ENCODE measurements around the gene ITGB1. TPM values are rescaled to one million over a fixed set of nuclear protein-coding genes. Genes with fewer than 3 reads are reported as not detected.
"Not testable (repeated sequence)": the region's sequence is repeated elsewhere in the genome, so short reads cannot be mapped to it uniquely, and the experiment has no call there.

ITGB1 gene
- total RNA-seq, 1 experiment from 2014 or later, result 1,992 TPM

- no peak for DNase-seq (ENCODE audit: low read depth in 1 of 2, low spot score in 2 of 2)
- Histone ChIP-seq H3K4me3 (no peak overlapping the region), H3K27me3 (replicated peaks) (no peaks in the 10 kb centered on the region), H3K4me1 (replicated peaks) (no peaks in the 10 kb centered on the region), H3K9me3 (replicated peaks) (no peaks in the 10 kb centered on the region), H3K27ac (no peak overlapping the region), H3K36me3 (peaks cover 97% of the 10 kb centered on the region)
Measured at GRCh38 chr10:32927750-32928149, 30.3 kb downstream of the ITGB1 start.

GRCh38 chr10:32923849-32924248 is 34.2 kb downstream of the ITGB1 start:
- Histone ChIP-seq H3K4me3 (no peak overlapping the region), H3K4me1 (replicated peaks) (no peaks in the 10 kb centered on the region), H3K9me3 (replicated peaks) (no peaks in the 10 kb centered on the region), H3K27ac (no peak overlapping the region), H3K27me3 (replicated peaks) (no peaks in the 10 kb centered on the region), H3K36me3 (peaks cover 98% of the 10 kb centered on the region)
- DNase-seq (ENCODE audit: low read depth in 1 of 2, low spot score in 2 of 2), result no peak

GRCh38 chr10:32923134-32923533 is 34.9 kb downstream of the ITGB1 start:
- Histone ChIP-seq H3K9me3 (replicated peaks) (no peaks in the 10 kb centered on the region), H3K36me3 (peaks cover 100% of the 10 kb centered on the region), H3K4me1 (replicated peaks) (no peaks in the 10 kb centered on the region), H3K27ac (no peak overlapping the region), H3K4me3 (no peak overlapping the region), H3K27me3 (replicated peaks) (no peaks in the 10 kb centered on the region)
- DNase-seq (ENCODE audit: low read depth in 1 of 2, low spot score in 2 of 2), result no peak

GRCh38 chr10:32922170-32922569 is 35.9 kb downstream of the ITGB1 start:
- Histone ChIP-seq H3K4me1 (replicated peaks) (no peaks in the 10 kb centered on the region), H3K27ac (no peak overlapping the region), H3K36me3 (peaks cover 100% of the 10 kb centered on the region), H3K27me3 (replicated peaks) (no peaks in the 10 kb centered on the region), H3K9me3 (replicated peaks) (no peaks in the 10 kb centered on the region), H3K4me3 (no peak overlapping the region)
- DNase-seq (ENCODE audit: low read depth in 1 of 2, low spot score in 2 of 2), result no peak

DNA sequence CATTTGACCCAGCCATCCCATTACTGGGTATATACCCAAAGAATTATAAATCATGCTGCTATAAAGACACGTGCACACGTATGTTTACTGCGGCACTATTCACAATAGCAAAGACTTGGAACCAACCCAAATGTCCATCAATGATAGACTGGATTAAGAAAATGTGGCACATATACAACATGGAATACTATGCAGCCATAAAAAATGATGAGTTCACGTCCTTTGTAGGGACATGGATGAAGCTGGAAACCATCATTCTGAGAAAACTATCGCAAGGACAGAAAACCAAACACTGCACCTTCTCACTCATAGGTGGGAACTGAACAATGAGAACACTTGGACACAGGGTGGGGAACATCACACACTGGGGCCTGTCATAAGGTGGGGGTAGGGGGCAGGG is 40.2 kb downstream of the ITGB1 start:
- H3K9me3 ChIP-seq (replicated peaks); H3K27me3 ChIP-seq (replicated peaks); H3K4me3 ChIP-seq; H3K27ac ChIP-seq; H3K4me1 ChIP-seq (replicated peaks); DNase-seq (ENCODE audit: low read depth in 1 of 2, low spot score in 2 of 2): not testable (repeated sequence)
- peaks cover 98% of the 10 kb centered on the region for H3K36me3 ChIP-seq

GRCh38 chr10:32911285-32912016 is 46.6 kb downstream of the ITGB1 start:
- no peaks in the 10 kb centered on the region for H3K27me3 ChIP-seq (replicated peaks)
- no peak for DNase-seq (ENCODE audit: low read depth in 1 of 2, low spot score in 2 of 2)

DNA sequence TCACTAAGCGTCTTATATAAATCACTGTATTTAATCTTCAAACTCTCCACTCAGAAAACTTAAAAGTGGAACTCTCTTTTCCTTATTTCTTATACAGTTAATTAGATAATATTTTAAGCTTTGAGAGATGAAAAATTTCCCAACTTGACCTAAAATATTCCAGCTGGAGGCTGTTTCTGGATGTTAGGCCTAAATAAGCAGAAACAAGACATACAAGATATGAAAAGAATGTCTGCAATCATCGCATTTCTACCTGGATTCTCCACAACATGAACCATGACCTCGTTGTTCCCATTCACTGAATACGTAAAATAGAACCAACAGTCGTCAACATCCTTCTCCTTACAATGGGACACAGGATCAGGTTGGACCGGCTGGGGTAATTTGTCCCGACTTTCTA is 48.1 kb downstream of the ITGB1 start:
- H3K36me3 ChIP-seq, result peaks cover 98% of the 10 kb centered on the region
- H3K4me1 ChIP-seq (replicated peaks); H3K27ac ChIP-seq; DNase-seq (ENCODE audit: low read depth in 1 of 2, low spot score in 2 of 2); H3K4me3 ChIP-seq; H3K27me3 ChIP-seq (replicated peaks); H3K9me3 ChIP-seq (replicated peaks): not testable (repeated sequence)

More at GRCh38 chr10:32911285-32912016, 46.6 kb downstream of the ITGB1 start:
- no peaks in the 10 kb centered on the region for H3K4me1 ChIP-seq (replicated peaks)
- no peak overlapping the region for H3K27ac ChIP-seq
- no peak overlapping the region for H3K4me3 ChIP-seq
- H3K9me3 ChIP-seq (replicated peaks), result no peaks in the 10 kb centered on the region
- peaks cover 97% of the 10 kb centered on the region for H3K36me3 ChIP-seq

DNA sequence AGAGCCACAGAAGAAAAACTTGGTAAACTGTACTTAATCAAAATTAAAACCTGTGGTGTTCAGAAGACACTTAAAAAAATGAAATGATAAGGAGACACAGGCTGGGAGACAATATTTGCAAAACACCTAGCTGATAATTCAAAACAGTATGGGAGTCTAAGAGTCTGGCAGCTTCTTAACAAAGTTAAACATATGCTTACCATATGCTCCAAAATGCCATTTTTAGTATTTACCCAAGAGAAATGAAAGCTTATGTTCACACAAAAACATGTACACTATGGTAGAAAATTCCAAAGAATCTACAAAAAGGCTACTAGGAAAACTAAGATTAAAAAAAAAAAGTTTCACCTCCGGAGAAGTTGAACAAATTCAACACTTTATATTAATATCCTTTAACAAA is 48.6 kb downstream of the ITGB1 start:
- Histone ChIP-seq H3K36me3 (peaks cover 98% of the 10 kb centered on the region), H3K4me1 (replicated peaks) (no peaks in the 10 kb centered on the region), H3K27ac (no peak overlapping the region), H3K27me3 (replicated peaks) (no peaks in the 10 kb centered on the region), H3K4me3 (no peak overlapping the region), H3K9me3 (replicated peaks) (no peaks in the 10 kb centered on the region)
- DNase-seq (ENCODE audit: low read depth in 1 of 2, low spot score in 2 of 2), result no peak

- H3K27ac ChIP-seq, result no peak overlapping the region
- H3K27me3 ChIP-seq (replicated peaks), result no peaks in the 10 kb centered on the region
- H3K4me3 ChIP-seq, result no peak overlapping the region
- H3K9me3 ChIP-seq (replicated peaks), result no peaks in the 10 kb centered on the region
- no peak for DNase-seq (ENCODE audit: low read depth in 1 of 2, low spot score in 2 of 2)
- H3K36me3 ChIP-seq, result peaks cover 92% of the 10 kb centered on the region
- no peaks in the 10 kb centered on the region for H3K4me1 ChIP-seq (replicated peaks)
Measured at GRCh38 chr10:32906595-32906994, 51.4 kb downstream of the ITGB1 start.

DNA sequence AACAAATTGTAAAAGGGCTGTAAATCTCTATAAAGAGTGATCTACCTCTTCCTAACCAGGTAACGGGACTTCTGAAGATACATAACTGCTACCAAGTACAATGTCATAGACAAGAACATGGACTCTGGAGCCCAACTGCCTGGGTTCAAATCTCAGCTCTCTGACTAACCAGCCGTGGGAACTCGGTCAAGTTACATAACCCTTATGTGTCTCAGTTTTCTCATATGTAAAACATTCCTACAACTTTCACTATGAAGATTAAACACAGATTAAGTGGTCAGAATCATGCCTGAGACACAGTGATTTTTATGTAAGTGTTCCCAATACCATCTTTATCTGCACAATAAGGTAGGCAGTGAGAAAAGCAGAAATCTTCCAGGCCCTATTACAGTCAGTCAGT is 52.6 kb downstream of the ITGB1 start:
- no peak overlapping the region for H3K27ac ChIP-seq
- peaks cover 86% of the 10 kb centered on the region for H3K36me3 ChIP-seq
- no peaks in the 10 kb centered on the region for H3K9me3 ChIP-seq (replicated peaks)
- no peaks in the 10 kb centered on the region for H3K27me3 ChIP-seq (replicated peaks)
- no peaks in the 10 kb centered on the region for H3K4me1 ChIP-seq (replicated peaks)
- H3K4me3 ChIP-seq, result no peak overlapping the region
- DNase-seq (ENCODE audit: low read depth in 1 of 2, low spot score in 2 of 2), result no peak

GRCh38 chr10:32901815-32902214 is 56.2 kb downstream of the ITGB1 start:
- Histone ChIP-seq H3K9me3 (replicated peaks) (no peaks in the 10 kb centered on the region), H3K27me3 (replicated peaks) (no peaks in the 10 kb centered on the region), H3K4me1 (replicated peaks) (no peaks in the 10 kb centered on the region), H3K4me3 (no peak overlapping the region), H3K36me3 (peaks cover 83% of the 10 kb centered on the region), H3K27ac (no peak overlapping the region)
- no peak for DNase-seq (ENCODE audit: low read depth in 1 of 2, low spot score in 2 of 2)

GRCh38 chr10:32895200-32895968 is 62.6 kb downstream of the ITGB1 start:
- H3K36me3 ChIP-seq, result peaks cover 46% of the 10 kb centered on the region

DNA sequence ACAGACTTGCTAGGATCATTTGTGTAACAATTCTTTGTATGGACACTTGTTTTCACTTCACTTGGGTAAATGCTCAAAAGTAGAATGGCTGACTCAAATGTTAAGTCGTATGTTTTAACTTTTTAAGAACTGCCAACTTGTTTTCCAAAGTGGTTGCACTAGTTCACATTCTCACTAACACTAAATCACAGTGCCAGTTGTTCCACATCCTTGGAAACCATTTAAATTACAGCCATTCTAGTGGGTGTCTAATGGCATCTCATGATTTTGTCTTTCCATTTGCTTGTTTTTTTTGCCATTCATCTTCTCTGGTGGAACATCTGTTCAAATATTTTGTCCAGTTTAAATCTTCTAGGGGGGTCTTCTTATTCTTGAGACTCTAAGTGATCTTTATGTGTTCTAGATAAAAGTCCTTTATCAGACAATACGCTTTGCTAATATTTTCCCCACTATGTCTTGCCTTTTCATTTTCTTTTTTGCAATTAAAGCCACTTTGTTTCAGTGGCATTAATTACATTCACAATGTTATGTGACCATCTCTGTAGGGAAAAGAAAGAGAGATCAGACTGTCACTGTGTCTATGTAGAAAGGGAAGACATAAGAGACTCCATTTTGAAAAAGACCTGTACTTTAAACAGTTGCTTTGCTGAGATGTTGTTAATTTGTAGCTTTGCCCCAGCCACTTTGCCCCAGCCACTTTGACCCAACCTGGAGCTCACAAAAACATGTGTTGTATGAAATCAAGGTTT is 63.9 kb downstream of the ITGB1 start:
- peaks cover 33% of the 10 kb centered on the region for H3K36me3 ChIP-seq
- no peak overlapping the region for H3K4me3 ChIP-seq
- DNase-seq (ENCODE audit: low read depth in 1 of 2, low spot score in 2 of 2), result no peak
- H3K4me1 ChIP-seq (replicated peaks), result no peaks in the 10 kb centered on the region
- H3K27ac ChIP-seq, result no peak overlapping the region
- no peaks in the 10 kb centered on the region for H3K27me3 ChIP-seq (replicated peaks)
- no peaks in the 10 kb centered on the region for H3K9me3 ChIP-seq (replicated peaks)

More at GRCh38 chr10:32895200-32895968, 62.6 kb downstream of the ITGB1 start:
- not testable (repeated sequence) for H3K27me3 ChIP-seq (replicated peaks); H3K27ac ChIP-seq; H3K4me1 ChIP-seq (replicated peaks); DNase-seq (ENCODE audit: low read depth in 1 of 2, low spot score in 2 of 2); H3K9me3 ChIP-seq (replicated peaks); H3K4me3 ChIP-seq

GRCh38 chr10:32893434-32893833 is 64.6 kb downstream of the ITGB1 start:
- Histone ChIP-seq H3K9me3 (replicated peaks) (no peaks in the 10 kb centered on the region), H3K4me1 (replicated peaks) (no peaks in the 10 kb centered on the region), H3K36me3 (peaks cover 27% of the 10 kb centered on the region), H3K4me3 (no peak overlapping the region), H3K27ac (no peak overlapping the region), H3K27me3 (replicated peaks) (no peaks in the 10 kb centered on the region)
- no peak for DNase-seq (ENCODE audit: low read depth in 1 of 2, low spot score in 2 of 2)

Measured in SJSA1 (cell line).